HG03439 (cell line): Measurements from ENCODE around the gene PLAU.
"Not testable (repeated sequence)": the region's sequence is repeated elsewhere in the genome, so short reads cannot be mapped to it uniquely, and the experiment has no call there.

Experiments
- ATAC-seq: cut with Tn5 transposase; IDR thresholded peaks from one replicate; pipeline ENCODE4 v1.9.1; 2021; ENCODE audit warnings: mild to moderate bottlenecking, moderate library complexity; ENCODE audit not compliant: unreplicated experiment

Gene PLAU

GRCh38 chr10:73948947-73949633 is 38.2 kb downstream of the PLAU start:
- no peak for ATAC-seq

GRCh38 chr10:73950155-73950948 is 39.4 kb downstream of the PLAU start:
- no peak for ATAC-seq

GRCh38 chr10:73953665-73954064 is 42.7 kb downstream of the PLAU start:
- ATAC-seq: no peak

- no peak for ATAC-seq
Observed at GRCh38 chr10:73954737-73955136, 43.8 kb downstream of the PLAU start.

- ATAC-seq: no peak
Observed at GRCh38 chr10:73955719-73956118, 44.8 kb downstream of the PLAU start.

- ATAC-seq: peak; percentile 45
Observed at GRCh38 chr10:73956476-73957359, 45.8 kb downstream of the PLAU start.

- ATAC-seq: peak; percentile 40
Observed at GRCh38 chr10:73959484-73960243, 48.7 kb downstream of the PLAU start.

- ATAC-seq: no peak
Observed at GRCh38 chr10:73962386-73962785, 51.5 kb downstream of the PLAU start.

GRCh38 chr10:73963533-73963932 is 52.6 kb downstream of the PLAU start:
- ATAC-seq: not testable (repeated sequence)

- ATAC-seq: no peak
Observed at GRCh38 chr10:73964743-73965142, 53.8 kb downstream of the PLAU start.

GRCh38 chr10:73965267-73965889 is 54.4 kb downstream of the PLAU start:
- not testable (repeated sequence) for ATAC-seq

- no peak for ATAC-seq
Observed at GRCh38 chr10:73965890-73966768, 55.2 kb downstream of the PLAU start.

- no peak for ATAC-seq
Observed at GRCh38 chr10:73967022-73967429, 56.1 kb downstream of the PLAU start.
